IMR-90 (cell line): Measurements from ENCODE around the gene DEAF1. TPM values are rescaled to one million over a fixed set of nuclear protein-coding genes. Genes with fewer than 3 reads are reported as not detected.

Source experiments
- ATAC-seq: fragments of 200-7000 bp; cut with Tn5 transposase; 2 replicates; pipeline ENCODE4 v1.9.1; 2020; ENCODE audit warnings: low read depth, mild to moderate bottlenecking, moderate library complexity
- BruUV-seq: library from RNA; stranded (reverse); fragments of 400-500 nt; replicated peaks from 2 replicates; lab custom pipeline; 2021; lab: Mats Ljungman, UMichigan
- CTCF ChIA-PET: fragments of 300-600 bp; formaldehyde crosslinking; extraction: SDS; loops from one replicate; lab custom pipeline; 2021; ENCODE audit warnings: antibody characterized with exemption; lab: Yijun Ruan, JAX
- POLR2A ChIA-PET: fragments of 300-600 bp; sonication (Branson Sonifier 250); formaldehyde crosslinking; loops from one replicate; lab custom pipeline; 2022; ENCODE audit warnings: antibody characterized with exemption; ENCODE audit not compliant: unreplicated experiment; lab: Charles Lee
- DNase-seq: peaks from one replicate; pipeline ENCODE4 v3.0.0; 2013
- H2AFZ ChIP-seq: replicated peaks from 2 replicates; pipeline ENCODE3; 2013; ENCODE audit warnings: low read length, mild to moderate bottlenecking; ENCODE audit not compliant: poor library complexity
- H2AK5ac ChIP-seq: 2 replicates; pipeline ENCODE4 v1.6.1; 2013; ENCODE audit warnings: low read depth, low read length, inconsistent platforms
- H2AK9ac ChIP-seq: replicated peaks from 2 replicates; pipeline ENCODE3; 2013; ENCODE audit warnings: mild to moderate bottlenecking, low read depth, low read length, moderate library complexity; ENCODE audit not compliant: poor library complexity
- H2BK120ac ChIP-seq: 2 replicates; pipeline ENCODE4 v1.6.1; 2013; ENCODE audit warnings: low read depth, low read length, inconsistent platforms
- H2BK15ac ChIP-seq: 3 replicates; pipeline ENCODE4 v1.6.1; 2013; ENCODE audit warnings: low read depth, low read length, inconsistent platforms
- H2BK20ac ChIP-seq: 2 replicates; pipeline ENCODE4 v1.6.1; 2013; ENCODE audit warnings: low read depth, mild to moderate bottlenecking, inconsistent platforms, low read length, moderate library complexity
- H2BK5ac ChIP-seq: 2 replicates; pipeline ENCODE4 v1.6.1; 2013; ENCODE audit warnings: mild to moderate bottlenecking, low read depth, low read length, inconsistent platforms; ENCODE audit not compliant: poor library complexity, severe bottlenecking
- H3K14ac ChIP-seq: replicated peaks from 2 replicates; pipeline ENCODE4 v1.6.1; 2013; ENCODE audit warnings: low read depth, low read length, inconsistent platforms
- H3K18ac ChIP-seq: 2 replicates; pipeline ENCODE4 v1.6.1; 2013; ENCODE audit warnings: low read depth, low read length, control low read depth
- H3K23ac ChIP-seq: 2 replicates; pipeline ENCODE4 v1.6.1; 2013; ENCODE audit warnings: low read depth, low read length, inconsistent platforms
- H3K27ac ChIP-seq: 2 replicates; pipeline ENCODE4 v1.5.1; 2013; ENCODE audit warnings: mild to moderate bottlenecking, control low read depth, low read length; ENCODE audit not compliant: insufficient read depth
- H3K27me3 ChIP-seq: 2 replicates; pipeline ENCODE4 v1.6.1; 2013; ENCODE audit warnings: low read length; ENCODE audit not compliant: control insufficient read depth, insufficient read depth
- H3K36me3 ChIP-seq: 2 replicates; pipeline ENCODE4 v1.6.1; 2013; ENCODE audit warnings: low read length, mixed read lengths; ENCODE audit not compliant: control insufficient read depth, insufficient read depth
- H3K4ac ChIP-seq: 2 replicates; pipeline ENCODE4 v1.6.1; 2013; ENCODE audit warnings: low read depth, low read length, inconsistent platforms
- H3K4me1 ChIP-seq: 2 replicates; pipeline ENCODE4 v1.6.1; 2013; ENCODE audit warnings: low read length, mixed read lengths; ENCODE audit not compliant: control insufficient read depth, insufficient read depth
- H3K4me2 ChIP-seq: 2 replicates; pipeline ENCODE4 v1.6.1; 2013; ENCODE audit warnings: low read depth, mild to moderate bottlenecking, control low read depth, low read length, moderate library complexity
- H3K4me3 ChIP-seq: 2 replicates; pipeline ENCODE4 v1.5.1; 2013; ENCODE audit warnings: low read depth, mild to moderate bottlenecking, control low read depth, low read length, moderate library complexity; ENCODE audit not compliant: insufficient read depth
- H3K56ac ChIP-seq: 2 replicates; pipeline ENCODE4 v1.6.1; 2013; ENCODE audit warnings: low read length, inconsistent platforms; ENCODE audit not compliant: insufficient read depth; ENCODE audit errors: extremely low read depth
- H3K79me1 ChIP-seq, 2 experiments: 2 replicates each; pipeline ENCODE4 v1.6.1; 2013; ENCODE audit warnings: low read length in 2 of 2, inconsistent platforms in 1 of 2, low read depth in 1 of 2
- H3K9ac ChIP-seq: 2 replicates; pipeline ENCODE4 v1.6.1; 2013; ENCODE audit warnings: low read depth, low read length, control low read depth
- H3K9me1 ChIP-seq: 2 replicates; pipeline ENCODE4 v1.6.1; 2013; ENCODE audit warnings: low read length, inconsistent platforms; ENCODE audit not compliant: insufficient read depth
- H3K9me3 ChIP-seq: 2 replicates; pipeline ENCODE4 v1.6.1; 2013; ENCODE audit warnings: low read length; ENCODE audit not compliant: control insufficient read depth, insufficient read depth
- H4K20me1 ChIP-seq: 2 replicates; pipeline ENCODE4 v1.6.1; 2013; ENCODE audit warnings: low read length, inconsistent platforms; ENCODE audit not compliant: insufficient read depth
- H4K5ac ChIP-seq: 2 replicates; pipeline ENCODE4 v1.6.1; 2013; ENCODE audit warnings: mild to moderate bottlenecking, low read depth, low read length, control low read depth
- H4K8ac ChIP-seq, 2 experiments: 2 replicates each; pipeline ENCODE4 v1.6.1; 2013; ENCODE audit warnings: low read depth in 2 of 2, low read length in 2 of 2, control low read depth in 1 of 2, inconsistent platforms in 1 of 2
- H4K91ac ChIP-seq: 2 replicates; pipeline ENCODE4 v1.6.1; 2013; ENCODE audit warnings: low read depth, low read length, inconsistent platforms; ENCODE audit not compliant: insufficient read depth
- CTCF ChIP-seq: conservative IDR thresholded peaks from 2 replicates; pipeline ENCODE4 v1.5.1; 2012; ENCODE audit warnings: mild to moderate bottlenecking, low read depth, low read length, improper control_type of control experiment
- MAFK ChIP-seq: IDR thresholded peaks from 2 replicates; pipeline ENCODE4 v1.6.1; 2012; ENCODE audit warnings: low read depth, low read length, improper control_type of control experiment
- MAZ ChIP-seq: IDR thresholded peaks from 2 replicates; pipeline ENCODE4 v1.6.1; 2012; ENCODE audit warnings: low read depth, mild to moderate bottlenecking, low read length, improper control_type of control experiment, moderate library complexity, borderline replicate concordance
- POLR2A ChIP-seq: IDR thresholded peaks from 2 replicates; pipeline ENCODE4 v1.6.1; 2012; ENCODE audit warnings: mild to moderate bottlenecking, low read depth, low read length
- WGBS, 2 experiments: methylation state at CpG; one replicate each; pipeline versions ENCODE4 v1.1.5 to v1.1.7; 2013; ENCODE audit warnings: missing lambda C conversion rate in 2 of 2; ENCODE audit not compliant: insufficient read length in 1 of 2; ENCODE audit errors: extremely low coverage in 2 of 2; 5-methylcytosine and 5-hydroxymethylcytosine counted together
- dilution Hi-C: fragments of 300-500 bp; cut with HindIII; formaldehyde crosslinking; loops from one replicate; pipeline ENCODE4 v1.14.3; 2018; ENCODE audit warnings: low sequenced_read_pairs; ENCODE audit not compliant: unreplicated experiment
- in situ Hi-C: fragments of 300-500 bp; cut with MboI; formaldehyde crosslinking; loops from 3 replicates; pipeline ENCODE4 v1.14.3; 2019; ENCODE audit warnings: low sequenced_read_pairs, inconsistent platforms, mixed read lengths
- intact Hi-C: fragments of 100-400 bp; cut with micrococcal nuclease; formaldehyde crosslinking; loops from 2 replicates; pipeline ENCODE4 v1.10.0; 2022
- polyA plus RNA-seq, 3 experiments: library from polyadenylated mRNA; depleted of rRNA; stranded (reverse); fragments of >200 nt; gene quantifications; 2 replicates each; pipeline ENCODE4 v1.2.3, GENCODE V29; 2012; ENCODE audit warnings: low replicate concordance in 1 of 3
- total RNA-seq: library from RNA; depleted of rRNA; stranded (reverse); fragments of >200 nt; gene quantifications from 2 replicates; pipeline ENCODE4 v1.2.3, GENCODE V29; 2012
- TF ChIP-seq, protein P1 (sequence below): fragments of 150-350 bp; IDR thresholded peaks from 2 replicates; pipeline ENCODE4 v1.6.1; 2016; ENCODE audit warnings: low read depth, mild to moderate bottlenecking, low read length, moderate library complexity, borderline replicate concordance

Gene DEAF1
- total and polyA plus RNA-seq, 2 of the 4 experiments (the other 2 are of a cell fraction) = 22.9 to 31.6 TPM

DNA sequence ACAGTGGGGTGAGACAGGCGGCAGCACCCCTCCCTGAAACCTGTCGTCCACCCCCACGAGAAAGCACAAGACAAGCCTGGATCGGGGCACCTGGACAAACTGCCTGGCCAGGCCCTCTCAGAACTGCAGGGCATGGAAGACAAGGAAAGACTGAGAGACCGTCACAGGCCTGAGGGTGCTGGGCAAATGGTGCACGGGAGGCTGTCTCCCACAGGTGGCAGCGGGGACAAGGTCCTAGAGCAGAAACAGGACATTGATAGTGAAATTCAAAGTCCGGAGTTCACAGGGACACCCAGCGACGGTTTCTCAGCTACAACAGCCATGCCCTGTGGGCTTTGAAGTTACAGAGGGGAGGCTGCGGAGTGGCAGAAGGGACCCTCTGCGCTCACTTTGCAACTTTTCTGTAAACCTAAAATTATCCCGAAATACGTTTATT is 37.3 kb downstream of the DEAF1 start:
- peaks cover 22% of the 10 kb centered on the region for H3K36me3 ChIP-seq
- H3K4me3 ChIP-seq = no peak overlapping the region
- no peak overlapping the region for H4K8ac ChIP-seq
- H2AFZ ChIP-seq = no peak overlapping the region
- DNase-seq = no peak
- dilution Hi-C loops = no loop called here
- no peaks in the 10 kb centered on the region for H3K9me3 ChIP-seq
- CTCF ChIA-PET = no interaction called here
- no peak overlapping the region for H3K27ac ChIP-seq
- H3K27me3 ChIP-seq = no peaks in the 10 kb centered on the region
- no peak overlapping the region for H3K56ac ChIP-seq
- no peak overlapping the region for H2BK120ac ChIP-seq
- no peak overlapping the region for H2BK20ac ChIP-seq
- TF ChIP-seq CTCF (no peak), MAFK (no peak), POLR2A (no peak), MAZ (no peak)
- TF ChIP-seq, protein P1, sequence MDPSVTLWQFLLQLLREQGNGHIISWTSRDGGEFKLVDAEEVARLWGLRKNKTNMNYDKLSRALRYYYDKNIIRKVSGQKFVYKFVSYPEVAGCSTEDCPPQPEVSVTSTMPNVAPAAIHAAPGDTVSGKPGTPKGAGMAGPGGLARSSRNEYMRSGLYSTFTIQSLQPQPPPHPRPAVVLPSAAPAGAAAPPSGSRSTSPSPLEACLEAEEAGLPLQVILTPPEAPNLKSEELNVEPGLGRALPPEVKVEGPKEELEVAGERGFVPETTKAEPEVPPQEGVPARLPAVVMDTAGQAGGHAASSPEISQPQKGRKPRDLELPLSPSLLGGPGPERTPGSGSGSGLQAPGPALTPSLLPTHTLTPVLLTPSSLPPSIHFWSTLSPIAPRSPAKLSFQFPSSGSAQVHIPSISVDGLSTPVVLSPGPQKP = no peak
- intact Hi-C loops = no loop called here
- no peaks in the 10 kb centered on the region for H3K4me1 ChIP-seq
- in situ Hi-C loops = no loop called here
- no peak overlapping the region for H4K91ac ChIP-seq
- H4K20me1 ChIP-seq = peaks cover 8% of the 10 kb centered on the region
- H2AK5ac ChIP-seq = no peak overlapping the region
- H4K5ac ChIP-seq = no peak overlapping the region
- no CpG with 5 or more reads among the region's 14 CpGs for WGBS, 2 experiments
- no peak overlapping the region for H3K14ac ChIP-seq
- BruUV-seq = no TSS peak
- H3K79me1 ChIP-seq = peaks cover 5 to 6% of the 10 kb centered on the region in 2 experiments; a peak in 2 of 4 replicates
- no peaks in the 10 kb centered on the region for H3K9me1 ChIP-seq
- no peak overlapping the region for H3K9ac ChIP-seq
- POLR2A ChIA-PET = no interaction called here
- H3K4me2 ChIP-seq = no peak overlapping the region
- no peak overlapping the region for H3K4ac ChIP-seq
- no peak overlapping the region for H2BK5ac ChIP-seq
- no peak overlapping the region for H2BK15ac ChIP-seq
- H3K18ac ChIP-seq = no peak overlapping the region
- H2AK9ac ChIP-seq = no peak overlapping the region
- no peak overlapping the region for H3K23ac ChIP-seq
- ATAC-seq = no peak
